Measurements from ENCODE around the gene DNHD1. TPM values are rescaled to one million over a fixed set of nuclear protein-coding genes. Genes with fewer than 3 reads are reported as not detected.

Gene DNHD1
- total and polyA plus RNA-seq, 5 experiments from 2014 or later: 1.0 to 62.8 (median 1.9) TPM

GRCh38 chr11:6569706-6570105, 72.6 kb downstream of the DNHD1 start:
- ATAC-seq: no peak
- Mint-ChIP-seq H3K36me3 (peaks cover 0 to 16% (median 14%) of the 10 kb centered on the region in 3 donors), H3K4me1 (peaks cover 0 to 10% (median 2%) of the 10 kb centered on the region in 4 donors), H3K27ac (peak overlapping the region in 3 of 10 donors; percentile 50 to 67 (median 56)), H3K4me3 (no peak overlapping the region), H3K9me3 (no peaks in the 10 kb centered on the region), H3K27me3 (no peaks in the 10 kb centered on the region)
- DNase-seq: no peak
- POLR2A ChIA-PET: no interaction called here

- Mint-ChIP-seq H3K4me1 (peaks cover 0 to 10% (median 2%) of the 10 kb centered on the region in 4 donors), H3K27me3 (no peaks in the 10 kb centered on the region), H3K27ac (no peak overlapping the region), H3K9me3 (no peaks in the 10 kb centered on the region), H3K4me3 (no peak overlapping the region), H3K36me3 (peaks cover 0 to 16% (median 8%) of the 10 kb centered on the region in 3 donors)
- DNase-seq (no peak), ATAC-seq (no peak)
- POLR2A ChIA-PET: no interaction called here
Observed at GRCh38 chr11:6570691-6571427, 73.8 kb downstream of the DNHD1 start.

GRCh38 chr11:6571434-6572008, 74.4 kb downstream of the DNHD1 start:
- H3K4me3 Mint-ChIP-seq: no peak overlapping the region
- H3K36me3 Mint-ChIP-seq: peaks cover 0 to 15% (median 8%) of the 10 kb centered on the region in 3 donors
- H3K9me3 Mint-ChIP-seq: no peaks in the 10 kb centered on the region
- ATAC-seq (no peak), DNase-seq (no peak)
- POLR2A ChIA-PET: no interaction called here
- H3K27ac Mint-ChIP-seq: no peak overlapping the region
- H3K27me3 Mint-ChIP-seq: no peaks in the 10 kb centered on the region
- H3K4me1 Mint-ChIP-seq: peaks cover 0 to 11% (median 4%) of the 10 kb centered on the region in 4 donors

- Mint-ChIP-seq H3K27ac (no peak overlapping the region), H3K9me3 (no peaks in the 10 kb centered on the region), H3K36me3 (peaks cover 0 to 11% (median 8%) of the 10 kb centered on the region in 3 donors), H3K27me3 (no peaks in the 10 kb centered on the region), H3K4me3 (no peak overlapping the region), H3K4me1 (peaks cover 0 to 16% (median 9%) of the 10 kb centered on the region in 4 donors)
- DNase-seq (no peak), ATAC-seq (no peak)
- POLR2A ChIA-PET: no interaction called here
Observed at GRCh38 chr11:6572215-6572614, 75.1 kb downstream of the DNHD1 start.

- H3K27ac Mint-ChIP-seq: peak overlapping the region in 1 of 10 donors; percentile 28
- peaks cover 0 to 13% (median 10%) of the 10 kb centered on the region in 4 donors for H3K4me1 Mint-ChIP-seq
- no peaks in the 10 kb centered on the region for H3K9me3 Mint-ChIP-seq
- H3K36me3 Mint-ChIP-seq: peaks cover 0 to 13% (median 10%) of the 10 kb centered on the region in 3 donors
- DNase-seq (no peak), ATAC-seq (no peak)
- no peaks in the 10 kb centered on the region for H3K27me3 Mint-ChIP-seq
- H3K4me3 Mint-ChIP-seq: no peak overlapping the region
- POLR2A ChIA-PET: no interaction called here
Observed at GRCh38 chr11:6574816-6575715, 78.0 kb downstream of the DNHD1 start.

DNA sequence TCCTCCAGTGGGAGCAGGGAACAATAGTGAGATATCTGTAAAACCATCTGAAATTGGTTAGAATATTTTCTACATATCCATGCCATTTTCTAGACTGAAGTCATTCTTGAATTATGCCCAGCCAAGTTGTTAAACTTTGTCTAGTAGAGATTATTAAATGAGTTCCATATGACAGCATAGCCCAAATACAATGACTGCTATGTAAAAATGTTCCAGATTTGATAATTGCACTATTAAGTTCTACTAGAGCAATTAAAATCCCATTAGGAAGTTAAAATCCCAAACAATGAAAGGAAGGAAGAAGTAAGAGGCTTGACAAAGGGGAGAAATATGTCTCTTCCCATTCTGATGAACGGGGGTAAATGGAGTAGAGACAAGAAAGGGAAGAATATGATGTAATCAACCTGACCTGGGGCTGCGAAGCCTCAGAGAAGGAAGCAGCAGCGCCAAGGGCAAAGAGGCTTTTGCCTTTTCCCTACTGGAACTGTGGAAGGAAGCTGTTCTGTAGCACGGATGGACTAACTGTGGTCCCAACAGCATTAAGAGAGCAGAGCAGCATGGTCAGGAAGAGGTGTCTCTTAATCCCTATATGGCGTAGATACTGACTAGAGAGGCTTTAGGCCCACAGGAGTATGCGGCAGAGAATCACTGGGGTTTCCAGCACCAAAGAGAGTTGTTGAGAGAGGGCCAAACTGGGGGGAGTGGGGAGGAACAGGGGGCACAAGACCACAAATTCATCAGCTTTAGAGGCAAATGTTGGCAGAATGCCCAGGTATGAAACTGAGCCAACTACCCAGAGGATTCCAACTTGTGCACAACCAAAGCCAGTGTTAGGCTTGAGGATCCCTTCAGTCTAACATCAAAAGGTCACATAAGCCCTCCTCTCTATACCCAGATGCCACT, 79.6 kb downstream of the DNHD1 start:
- POLR2A ChIA-PET: no interaction called here

GRCh38 chr11:6578134-6578533, 81.1 kb downstream of the DNHD1 start:
- Mint-ChIP-seq H3K27me3 (no peaks in the 10 kb centered on the region), H3K9me3 (peaks cover under 1 to 14% (median 8%) of the 10 kb centered on the region in 9 donors), H3K4me3 (no peak overlapping the region), H3K4me1 (peaks cover 0 to 13% (median 8%) of the 10 kb centered on the region in 4 donors), H3K36me3 (peaks cover 16 to 31% (median 25%) of the 10 kb centered on the region in 3 donors), H3K27ac (peak overlapping the region in 1 of 10 donors; percentile 13)
- POLR2A ChIA-PET: no interaction called here
- ATAC-seq (peak in 1 of 2 donors; percentile 35), DNase-seq (no peak)

More for the DNA sequence above, 79.6 kb downstream of the DNHD1 start:
- no peak overlapping the region for H3K4me3 Mint-ChIP-seq
- no peak for DNase-seq
- H3K27me3 Mint-ChIP-seq: no peaks in the 10 kb centered on the region
- peaks cover 0 to 13% (median 9%) of the 10 kb centered on the region in 4 donors for H3K4me1 Mint-ChIP-seq
- peaks cover 5 to 21% (median 21%) of the 10 kb centered on the region in 3 donors for H3K36me3 Mint-ChIP-seq
- H3K27ac Mint-ChIP-seq: peak overlapping the region in 2 of 10 donors; percentile 3 to 17
- ATAC-seq: no peak
- no peaks in the 10 kb centered on the region for H3K9me3 Mint-ChIP-seq

GRCh38 chr11:6579681-6580080, 82.6 kb downstream of the DNHD1 start:
- POLR2A ChIA-PET: interaction anchor here (0.7 kb wide), 1 partner anchor 10 kb away, joined by 3 read pairs; no protein-coding TSS in a partner anchor

DNA sequence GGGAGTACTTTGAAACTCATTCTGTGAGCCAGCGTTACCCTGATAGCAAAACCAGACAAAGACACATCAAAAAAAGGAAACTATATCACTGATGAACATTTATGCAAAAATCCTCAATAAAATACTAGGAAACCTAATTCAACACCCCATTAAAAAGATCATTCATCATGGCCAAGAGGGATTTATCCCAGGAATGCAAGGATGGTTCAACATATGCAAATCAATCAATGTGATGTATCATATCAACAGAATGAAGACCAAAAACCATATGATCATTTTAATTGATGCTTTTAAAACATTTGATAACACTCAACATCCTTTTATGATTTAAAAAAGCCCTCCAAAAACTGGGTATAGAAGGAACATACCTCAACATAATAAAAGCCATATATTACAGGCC, 86.5 kb downstream of the DNHD1 start:
- Mint-ChIP-seq H3K36me3 (peaks cover 35 to 45% (median 38%) of the 10 kb centered on the region in 3 donors), H3K27me3 (no peaks in the 10 kb centered on the region), H3K27ac (no peak overlapping the region), H3K4me1 (peaks cover 0 to 2% (median under 1%) of the 10 kb centered on the region in 4 donors), H3K4me3 (no peak overlapping the region), H3K9me3 (peaks cover 7 to 31% (median 22%) of the 10 kb centered on the region in 9 donors)
- POLR2A ChIA-PET: no interaction called here
- ATAC-seq (no peak), DNase-seq (no peak)

More at GRCh38 chr11:6579681-6580080, 82.6 kb downstream of the DNHD1 start:
- Mint-ChIP-seq H3K4me1 (peaks cover 0 to 11% (median 8%) of the 10 kb centered on the region in 4 donors), H3K27ac (no peak overlapping the region), H3K36me3 (peaks cover 32 to 40% (median 35%) of the 10 kb centered on the region in 3 donors), H3K27me3 (no peaks in the 10 kb centered on the region), H3K9me3 (peaks cover 7 to 29% (median 21%) of the 10 kb centered on the region in 9 donors), H3K4me3 (no peak overlapping the region)
- no peak for DNase-seq
- ATAC-seq: no peak

DNA sequence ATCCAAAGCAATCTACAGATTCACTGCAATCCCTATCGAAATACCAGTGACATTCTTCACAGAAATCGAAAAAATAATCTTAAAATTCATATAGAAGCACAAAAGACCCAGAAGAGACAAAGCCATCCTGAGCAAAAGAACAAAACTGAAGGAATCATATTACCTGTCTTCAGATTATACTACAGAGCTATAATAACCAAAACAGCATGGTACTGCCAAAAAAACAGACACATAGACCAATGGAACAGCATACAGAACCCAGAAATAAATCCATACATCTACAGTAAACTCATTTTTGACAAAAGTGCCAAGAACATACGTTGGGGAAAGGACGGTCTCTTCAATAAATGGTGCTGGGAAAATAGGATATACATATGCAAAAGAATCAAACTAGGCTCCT, 87.4 kb downstream of the DNHD1 start:
- H3K9me3 Mint-ChIP-seq: peaks cover 7 to 31% (median 22%) of the 10 kb centered on the region in 9 donors
- no peak overlapping the region for H3K27ac Mint-ChIP-seq
- H3K4me1 Mint-ChIP-seq: peaks cover 0 to 2% (median under 1%) of the 10 kb centered on the region in 4 donors
- ATAC-seq (no peak), DNase-seq (no peak)
- H3K27me3 Mint-ChIP-seq: no peaks in the 10 kb centered on the region
- H3K36me3 Mint-ChIP-seq: peaks cover 35 to 45% (median 44%) of the 10 kb centered on the region in 3 donors
- POLR2A ChIA-PET: no interaction called here
- H3K4me3 Mint-ChIP-seq: no peak overlapping the region

DNA sequence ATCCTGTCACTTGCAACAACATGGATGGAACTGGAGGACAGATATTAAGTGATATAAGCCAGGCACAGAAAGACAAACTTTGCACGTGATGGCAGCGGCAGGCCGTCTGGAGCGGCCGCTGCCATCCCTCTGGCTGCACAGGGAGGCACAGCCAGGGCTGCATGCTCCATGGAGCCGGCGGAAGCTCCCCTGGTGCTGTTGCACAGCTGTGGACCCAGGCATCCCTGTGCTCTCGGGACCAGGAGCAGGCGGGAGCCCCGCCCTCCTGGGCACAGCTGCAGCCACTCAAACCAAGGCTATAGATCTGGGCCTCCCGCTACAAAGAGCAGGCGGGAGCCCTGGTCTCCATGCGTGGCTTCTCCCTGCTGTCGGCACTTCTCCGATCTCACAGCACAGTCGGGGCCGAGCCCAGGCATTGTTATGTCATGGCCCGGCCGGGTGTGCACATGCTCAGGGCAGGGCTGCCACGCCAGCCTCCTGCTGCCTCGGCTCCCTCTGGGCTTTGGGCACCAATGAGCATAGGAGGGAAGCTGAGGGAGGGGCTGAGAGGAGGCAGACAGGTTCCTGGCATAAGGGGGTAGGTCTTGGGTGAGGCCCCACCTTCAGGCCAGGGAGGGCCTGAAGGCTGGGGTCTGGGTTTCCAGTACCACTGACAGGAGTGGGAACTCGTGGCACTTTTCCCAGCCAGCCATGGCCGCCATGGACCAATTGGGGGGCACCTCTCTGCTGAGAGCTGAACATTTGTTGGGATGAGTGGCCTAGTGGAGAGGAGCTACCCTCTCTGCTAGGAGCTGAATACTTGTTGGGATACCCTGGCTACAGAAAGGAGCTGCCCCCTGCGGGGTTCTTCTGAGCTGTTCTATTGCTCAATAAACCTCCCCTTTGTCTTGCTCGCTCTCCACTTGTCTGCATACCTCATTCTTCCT, 89.6 kb downstream of the DNHD1 start:
- Mint-ChIP-seq H3K4me1 (peaks cover 0 to 2% (median under 1%) of the 10 kb centered on the region in 4 donors), H3K27me3 (no peaks in the 10 kb centered on the region), H3K9me3 (peaks cover 7 to 31% (median 22%) of the 10 kb centered on the region in 9 donors), H3K4me3 (no peak overlapping the region), H3K36me3 (peaks cover 30 to 41% (median 39%) of the 10 kb centered on the region in 3 donors), H3K27ac (peak overlapping the region in 1 of 10 donors; percentile 0)
- POLR2A ChIA-PET: interaction anchor here (1.1 kb wide), 1 partner anchor 33 kb away, joined by 3 read pairs; the partner anchor contains the start of gene TPP1
- no peak for ATAC-seq
- no peak for DNase-seq

Measured in naive thymus-derived CD8-positive, alpha-beta T cell (primary cell).